ELF-1 (cell line): ENCODE measurements around the gene KPNB1.

Source experiments
- DNase-seq: peaks from one replicate; pipeline ENCODE4 v3.0.0-alpha.2; 2016; ENCODE audit warnings: low read depth, low spot score

Gene KPNB1

DNA sequence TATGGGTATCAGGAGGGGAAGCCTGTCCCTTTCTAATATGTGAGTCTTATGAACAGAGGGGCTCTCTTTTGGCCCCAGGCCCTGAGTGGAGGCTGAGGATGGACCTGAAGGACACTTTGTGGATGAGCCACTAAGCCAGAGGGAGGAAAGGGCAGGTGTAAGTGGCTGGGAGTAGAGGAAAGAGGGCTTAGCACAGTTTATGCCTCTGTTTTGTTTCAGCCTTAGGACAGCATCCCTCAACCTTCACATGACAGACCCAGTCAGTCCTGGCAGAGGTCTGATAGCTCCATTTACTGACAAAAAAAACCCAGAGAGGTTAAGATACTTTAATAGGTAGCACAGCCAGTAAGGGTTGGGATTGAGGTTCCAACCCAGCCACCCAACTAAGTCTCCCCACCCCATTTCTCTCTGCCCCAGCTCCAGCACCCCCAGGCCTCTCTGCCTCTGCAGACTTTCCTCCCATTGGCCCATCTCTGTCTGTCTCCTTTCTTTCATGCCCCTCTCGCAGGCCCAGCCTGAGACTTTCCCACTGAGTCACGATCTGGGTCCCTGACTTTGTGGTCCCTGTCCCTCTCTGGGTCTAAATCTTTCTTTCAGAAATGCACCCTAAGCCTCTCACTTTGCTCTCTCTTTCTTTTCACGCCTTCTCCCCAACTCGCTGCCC lies 78.6 kb downstream of the KPNB1 start:
- no peak for DNase-seq

DNA sequence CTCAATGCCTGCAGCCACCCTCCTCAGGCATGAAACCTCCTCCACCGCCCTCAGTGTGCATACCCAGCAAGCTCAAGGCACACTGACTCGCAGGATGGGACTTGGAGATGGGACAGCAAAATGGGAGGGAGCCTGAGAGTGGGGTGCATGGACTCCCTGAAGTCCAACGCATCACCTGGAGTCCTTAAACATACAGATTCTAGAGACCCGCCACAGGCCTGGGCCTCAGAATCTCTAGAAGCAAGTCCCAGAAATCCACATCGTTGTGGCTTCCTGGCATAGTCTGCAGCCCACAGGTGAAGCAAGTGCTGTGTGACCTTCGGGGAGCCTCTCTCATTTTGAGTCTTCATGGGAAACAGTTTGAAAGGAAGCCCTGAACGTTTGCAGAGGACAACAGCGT lies 79.8 kb downstream of the KPNB1 start:
- no peak for DNase-seq

DNA sequence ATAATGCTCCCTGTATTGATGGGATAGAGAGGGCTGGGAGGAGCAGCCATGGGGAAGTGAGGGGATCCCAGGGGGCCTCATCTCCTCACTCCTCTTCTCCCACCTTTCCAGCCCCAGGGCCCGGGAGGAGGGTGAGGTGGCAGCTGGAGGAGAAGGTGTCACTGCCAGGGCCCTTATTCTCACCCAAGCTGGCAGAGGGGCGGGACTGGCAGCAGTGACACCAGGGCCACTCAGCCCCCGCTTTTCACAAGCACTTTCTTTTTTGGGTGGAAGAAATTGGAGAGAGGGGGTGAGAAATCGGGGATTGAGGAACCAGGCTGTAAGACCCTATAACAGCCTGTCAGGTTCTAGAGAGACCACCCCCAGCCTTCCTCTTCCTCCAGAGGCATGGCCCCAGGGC lies 81.0 kb downstream of the KPNB1 start:
- DNase-seq = no peak

DNA sequence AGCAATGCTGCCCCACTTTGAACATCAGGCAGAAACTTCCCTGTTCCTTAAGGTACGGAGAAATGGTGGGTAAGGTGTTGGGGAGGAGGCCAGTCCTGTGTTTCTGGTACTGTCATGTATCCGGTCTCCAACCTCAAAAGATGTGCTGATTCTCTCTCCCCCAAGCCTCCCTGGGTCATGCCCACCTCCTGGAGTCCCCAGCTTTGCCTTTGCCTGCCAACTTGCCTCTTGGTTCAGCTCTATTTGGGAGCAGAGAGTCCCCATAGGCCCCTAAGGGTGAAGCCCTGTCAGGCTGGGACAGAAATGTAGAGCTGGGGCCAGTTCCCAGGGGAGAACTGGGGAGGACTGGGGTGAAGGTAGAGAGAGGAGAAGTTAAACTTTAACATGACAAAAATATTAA lies 81.7 kb downstream of the KPNB1 start:
- DNase-seq = no peak

DNA sequence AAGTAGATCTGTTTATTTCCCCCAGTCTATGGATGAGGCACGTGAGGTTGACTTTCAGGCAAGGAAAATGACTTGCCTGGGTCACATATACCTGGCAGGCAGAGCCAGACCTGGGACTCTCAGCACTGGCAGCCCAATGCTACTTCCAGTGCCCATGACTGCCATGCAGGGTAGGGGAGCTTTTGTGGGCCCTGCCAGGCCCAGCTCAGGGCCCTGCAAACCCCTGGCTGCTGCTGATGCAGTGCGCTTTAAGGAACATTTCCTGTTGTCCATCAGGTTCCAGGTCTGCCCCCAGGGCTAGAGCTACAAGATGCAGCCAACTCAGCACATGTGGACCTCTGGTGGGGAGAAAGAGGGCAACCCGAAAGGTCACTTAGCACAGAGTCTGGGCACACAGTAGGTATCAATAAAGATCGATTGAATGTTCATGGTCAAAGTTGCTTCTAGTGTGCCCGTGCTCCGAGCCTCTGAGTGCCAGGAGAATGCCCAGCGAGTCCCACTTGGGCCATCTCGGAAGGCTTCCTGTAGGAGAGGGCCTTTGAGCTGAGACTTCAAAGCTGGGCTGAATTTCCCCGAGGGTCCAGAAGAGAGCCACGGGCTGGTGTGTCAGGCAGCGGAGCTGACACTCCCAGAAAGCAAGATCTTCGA lies 82.8 kb downstream of the KPNB1 start:
- DNase-seq = peak; percentile 56

DNA sequence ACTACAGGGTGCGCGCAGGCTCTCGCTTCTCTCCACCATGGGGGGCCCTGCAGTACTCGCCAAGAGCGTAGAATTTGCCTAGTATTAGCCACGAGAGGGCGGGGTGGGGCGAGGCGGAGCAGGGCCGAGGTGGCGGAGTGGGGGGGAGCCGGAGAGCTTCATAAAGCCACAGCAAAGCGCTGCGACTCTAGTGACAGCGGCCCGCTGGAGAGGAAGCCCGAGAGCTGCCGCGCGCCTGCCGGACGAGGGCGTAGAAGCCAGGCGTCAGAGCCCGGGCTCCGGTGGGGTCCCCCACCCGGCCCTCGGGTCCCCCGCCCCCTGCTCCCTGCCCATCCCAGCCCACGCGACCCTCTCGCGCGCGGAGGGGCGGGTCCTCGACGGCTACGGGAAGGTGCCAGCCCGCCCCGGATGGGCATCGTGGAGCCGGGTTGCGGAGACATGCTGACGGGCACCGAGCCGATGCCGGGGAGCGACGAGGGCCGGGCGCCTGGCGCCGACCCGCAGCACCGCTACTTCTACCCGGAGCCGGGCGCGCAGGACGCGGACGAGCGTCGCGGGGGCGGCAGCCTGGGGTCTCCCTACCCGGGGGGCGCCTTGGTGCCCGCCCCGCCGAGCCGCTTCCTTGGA lies 83.4 kb downstream of the KPNB1 start, which contains the start of gene TBX21:
TBX21 (plus strand) TSS at position 190 of the 627 bp plus-strand sequence; CDS start at position 409, 219 bp downstream.
- DNase-seq = peak; percentile 55

DNA sequence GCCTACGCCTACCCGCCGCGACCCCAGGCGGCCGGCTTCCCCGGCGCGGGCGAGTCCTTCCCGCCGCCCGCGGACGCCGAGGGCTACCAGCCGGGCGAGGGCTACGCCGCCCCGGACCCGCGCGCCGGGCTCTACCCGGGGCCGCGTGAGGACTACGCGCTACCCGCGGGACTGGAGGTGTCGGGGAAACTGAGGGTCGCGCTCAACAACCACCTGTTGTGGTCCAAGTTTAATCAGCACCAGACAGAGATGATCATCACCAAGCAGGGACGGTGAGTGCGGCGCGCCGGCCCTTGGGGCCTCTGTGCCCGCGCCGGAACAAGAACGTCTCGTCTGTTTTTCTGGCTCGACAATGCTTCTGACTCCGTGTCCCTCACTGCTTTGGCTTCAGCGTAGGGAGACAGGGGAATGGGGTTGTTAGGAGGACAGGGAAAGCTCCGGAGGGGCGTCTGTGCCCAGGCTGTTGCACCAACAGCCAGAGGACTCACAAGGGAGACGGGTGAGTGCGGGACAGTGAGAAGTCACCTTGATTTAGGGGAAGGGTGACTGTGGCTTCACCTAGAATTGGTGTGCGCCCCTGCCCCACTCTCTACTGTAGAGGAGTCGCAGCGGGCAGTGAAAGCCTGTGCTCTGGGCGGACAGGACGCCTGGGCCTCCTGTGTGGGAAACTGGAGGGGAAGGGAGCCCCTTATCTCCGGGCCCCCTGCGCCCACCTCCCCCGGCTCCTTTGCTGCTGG lies 84.1 kb downstream of the KPNB1 start:
- DNase-seq = peak; percentile 22

DNA sequence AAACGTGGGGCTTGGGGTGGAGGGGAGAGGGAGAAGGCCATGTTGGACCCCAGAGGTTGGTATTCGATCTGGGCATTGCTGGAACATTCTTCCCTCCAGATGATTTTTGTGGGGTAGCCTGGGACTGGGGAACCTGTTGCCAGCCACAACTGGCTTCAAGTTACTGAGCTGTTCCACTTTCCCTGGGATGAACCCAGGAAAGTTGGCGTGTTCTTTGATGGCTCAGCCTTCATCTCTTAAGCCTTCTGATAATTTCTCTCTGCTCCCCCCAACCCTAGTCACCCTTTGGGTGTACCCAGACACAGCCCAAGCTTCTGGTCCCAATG lies 85.4 kb downstream of the KPNB1 start:
- DNase-seq = no peak
